ENCODE data around the gene OGFOD3.
A peak's percentile ranks its signal among the peaks of the same experiment; 100 is the strongest.
"Not testable (repeated sequence)": the region's sequence is repeated elsewhere in the genome, so short reads cannot be mapped to it uniquely, and the experiment has no call there.

OGFOD3 gene

DNA sequence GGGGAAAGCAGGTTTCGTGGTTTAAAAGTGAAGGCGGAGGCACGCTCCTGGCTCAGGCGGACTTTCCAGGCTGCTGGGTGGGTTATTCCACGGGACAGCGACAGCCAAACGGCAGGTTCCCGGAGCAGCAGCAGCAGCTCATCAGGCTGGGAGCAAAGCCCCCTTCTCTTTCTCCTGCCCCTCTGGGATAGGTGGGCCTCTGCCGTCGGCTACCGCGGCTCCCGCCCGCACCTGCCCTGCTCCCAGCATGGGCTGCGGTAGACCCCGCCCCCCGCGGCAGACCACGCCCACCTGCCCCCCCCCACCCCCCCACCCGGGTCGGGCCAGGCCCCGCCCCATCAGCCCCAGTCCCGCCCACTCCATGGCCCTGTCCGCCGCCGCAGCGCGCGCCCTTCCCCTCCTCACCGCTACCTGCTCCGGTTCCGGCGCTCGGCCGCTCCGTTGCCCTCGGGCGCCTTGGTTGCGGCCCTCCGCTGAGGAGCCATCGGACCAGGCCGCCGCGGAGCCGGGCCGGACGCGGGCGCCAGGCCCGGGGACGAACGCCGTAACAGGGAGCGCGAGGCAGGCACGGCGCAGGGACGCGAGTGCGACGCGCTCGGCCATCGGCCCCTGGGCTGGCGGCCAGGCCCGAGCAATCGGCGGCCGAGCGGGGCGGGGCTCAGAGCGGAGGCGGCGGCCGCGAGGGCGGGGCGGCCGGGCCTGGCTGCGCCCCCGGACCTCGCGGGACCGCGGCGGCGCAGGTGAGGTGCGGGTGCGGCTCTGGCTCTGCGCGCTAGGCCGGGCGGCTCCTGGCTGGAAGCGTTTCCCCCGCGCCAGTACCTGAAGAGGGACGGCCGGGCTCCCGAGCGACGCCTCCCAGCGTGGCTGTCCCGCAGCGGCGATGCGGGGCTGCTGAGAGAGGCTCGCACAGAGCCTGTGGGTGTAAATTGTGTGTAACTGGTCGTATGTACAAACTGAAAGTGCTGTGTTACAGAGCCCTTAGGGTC lies at the start of gene OGFOD3, which contains the start of gene HEXD:
OGFOD3 (minus strand) TSS at position 586 of the 986 bp plus-strand sequence; CDS start at position 485, 101 bp downstream.
HEXD (plus strand) TSS at position 347 of the 986 bp plus-strand sequence. CDS start 1,453 bp downstream, outside the sequence.
- DNase-seq, result peak; percentile 88

DNA sequence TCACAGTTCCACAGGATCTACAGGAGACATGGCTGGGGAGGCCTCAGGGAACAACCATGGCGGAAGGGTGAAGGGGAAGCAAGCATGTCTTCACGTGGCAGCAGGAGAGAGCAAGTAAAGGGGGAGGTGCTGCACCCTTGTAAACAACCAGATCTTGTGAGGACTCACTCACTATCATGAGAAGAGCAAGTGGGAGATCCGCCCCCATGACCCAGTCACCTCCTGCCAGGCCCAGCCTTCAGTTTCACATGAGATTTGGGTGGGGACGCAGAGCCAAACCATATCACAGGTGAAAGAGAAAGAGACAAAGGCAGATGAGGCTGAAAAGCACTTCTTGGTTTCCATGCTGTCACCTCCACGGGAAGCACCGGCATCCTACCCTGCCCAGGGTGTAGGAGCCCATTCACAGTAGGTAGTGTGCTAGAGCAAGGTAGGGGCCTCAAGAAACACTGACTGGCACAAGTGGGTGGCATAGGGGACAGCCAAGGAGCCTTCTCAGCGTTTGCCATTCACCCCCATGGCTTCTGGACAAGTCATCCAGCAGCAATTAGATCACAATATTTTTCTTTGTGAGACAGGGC lies 46.7 kb upstream of the OGFOD3 start:
- no peak for DNase-seq

- DNase-seq, result no peak
Observed at GRCh38 chr17:82464567-82464929, 46.2 kb upstream of the OGFOD3 start.

GRCh38 chr17:82463925-82464566 lies 45.7 kb upstream of the OGFOD3 start:
- no peak for DNase-seq

DNA sequence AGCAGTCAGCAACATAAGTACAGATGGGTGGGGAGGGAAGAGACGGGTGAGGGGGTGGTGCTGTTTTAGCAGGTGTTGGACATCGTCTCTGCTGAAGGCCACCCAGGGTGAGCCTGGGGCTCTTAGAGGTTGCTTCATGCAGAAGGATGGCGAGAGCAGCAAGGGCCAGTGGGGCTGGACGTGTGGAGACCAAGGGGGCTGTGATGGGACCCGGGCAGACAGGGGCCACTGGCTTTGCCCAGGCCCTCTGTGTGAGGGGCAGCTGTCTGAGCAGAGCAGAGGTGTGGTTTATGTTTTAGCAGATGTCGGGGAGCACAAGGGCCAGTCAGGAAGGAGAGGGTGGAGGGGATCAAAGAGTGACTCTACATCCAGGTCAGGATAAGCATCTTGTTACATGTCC lies 45.0 kb upstream of the OGFOD3 start:
- no peak for DNase-seq

DNA sequence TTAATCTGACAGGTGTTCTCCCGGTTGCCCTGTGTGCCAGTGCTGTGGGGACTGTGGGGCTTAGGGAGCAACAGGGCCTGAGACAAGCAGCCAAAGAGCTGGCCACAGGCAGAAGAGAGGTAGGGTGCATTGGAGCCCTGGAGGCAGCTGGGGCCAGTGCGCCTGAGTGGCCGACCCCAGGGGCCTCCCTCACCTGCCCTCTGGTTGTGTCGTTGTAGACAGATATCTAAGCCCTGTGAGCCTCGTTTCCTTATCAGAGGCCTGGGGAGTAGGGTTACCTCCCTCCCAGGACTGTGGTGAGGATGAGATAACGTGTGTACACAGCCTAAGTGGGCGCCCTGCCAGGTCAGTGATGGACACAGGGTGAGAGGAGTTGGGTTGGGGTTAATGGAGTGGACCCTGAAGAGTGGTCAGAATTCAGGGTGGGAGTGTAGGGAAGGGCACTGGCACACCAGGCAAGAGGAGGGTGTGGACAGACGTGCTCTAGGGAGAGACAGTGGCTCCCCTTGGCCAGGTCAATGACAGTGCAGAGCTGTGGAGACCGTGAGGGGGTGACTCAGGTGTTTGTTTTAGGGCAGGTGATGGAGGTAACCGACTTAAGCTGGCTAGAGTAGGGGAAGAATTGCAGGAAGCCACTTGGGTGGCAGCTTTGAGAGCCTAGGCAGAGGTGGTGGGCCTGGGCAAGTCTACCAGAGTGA lies 43.6 kb upstream of the OGFOD3 start:
- DNase-seq, result no peak

DNA sequence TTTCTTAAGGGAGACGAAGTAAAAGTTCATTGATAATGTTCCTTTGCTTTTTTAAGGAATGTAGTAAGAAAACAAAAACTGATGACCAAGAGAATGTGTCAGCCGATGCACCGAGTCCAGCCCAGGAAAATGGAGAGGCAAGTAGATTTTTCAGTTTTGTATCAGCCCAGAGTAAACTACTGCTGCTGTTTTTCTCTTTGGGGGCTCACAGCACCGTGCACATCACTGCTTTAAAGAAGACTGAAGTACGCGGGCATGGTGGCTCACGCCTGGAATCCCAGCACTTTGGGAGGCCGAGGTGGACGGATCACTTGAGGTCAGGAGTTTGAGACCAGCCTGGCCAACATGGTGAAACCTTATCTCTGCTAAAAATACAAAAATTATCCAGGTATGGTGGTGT lies 41.5 kb upstream of the OGFOD3 start:
- DNase-seq, result not testable (repeated sequence)

DNA sequence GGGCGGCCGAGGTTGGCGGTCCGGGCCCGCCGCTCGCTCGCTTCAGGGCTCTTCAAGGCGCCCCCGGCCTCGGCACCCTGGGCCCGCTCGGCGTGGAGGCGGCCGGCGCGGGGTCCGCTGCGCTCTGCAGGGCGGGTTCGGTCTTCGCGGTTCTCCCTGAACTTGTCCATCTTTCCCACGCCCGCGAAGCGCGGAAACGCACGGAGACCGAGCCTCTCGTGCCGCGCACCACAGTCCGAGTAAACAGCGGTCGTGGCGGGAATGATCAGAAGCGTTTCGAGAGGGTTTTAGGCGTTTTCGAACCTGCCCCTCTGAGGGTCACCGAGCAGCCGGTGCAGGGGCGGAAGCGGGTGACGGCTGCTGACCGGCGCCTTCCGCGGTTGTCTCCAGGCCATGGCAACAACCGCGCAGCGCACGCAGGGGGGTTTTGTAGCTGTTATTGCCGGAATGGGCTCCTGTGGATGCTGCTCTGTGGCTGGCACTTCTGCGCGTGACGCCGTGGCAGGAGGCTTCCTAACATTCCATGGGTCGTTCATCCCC lies 40.6 kb upstream of the OGFOD3 start:
- peak; percentile 35 for DNase-seq

DNA sequence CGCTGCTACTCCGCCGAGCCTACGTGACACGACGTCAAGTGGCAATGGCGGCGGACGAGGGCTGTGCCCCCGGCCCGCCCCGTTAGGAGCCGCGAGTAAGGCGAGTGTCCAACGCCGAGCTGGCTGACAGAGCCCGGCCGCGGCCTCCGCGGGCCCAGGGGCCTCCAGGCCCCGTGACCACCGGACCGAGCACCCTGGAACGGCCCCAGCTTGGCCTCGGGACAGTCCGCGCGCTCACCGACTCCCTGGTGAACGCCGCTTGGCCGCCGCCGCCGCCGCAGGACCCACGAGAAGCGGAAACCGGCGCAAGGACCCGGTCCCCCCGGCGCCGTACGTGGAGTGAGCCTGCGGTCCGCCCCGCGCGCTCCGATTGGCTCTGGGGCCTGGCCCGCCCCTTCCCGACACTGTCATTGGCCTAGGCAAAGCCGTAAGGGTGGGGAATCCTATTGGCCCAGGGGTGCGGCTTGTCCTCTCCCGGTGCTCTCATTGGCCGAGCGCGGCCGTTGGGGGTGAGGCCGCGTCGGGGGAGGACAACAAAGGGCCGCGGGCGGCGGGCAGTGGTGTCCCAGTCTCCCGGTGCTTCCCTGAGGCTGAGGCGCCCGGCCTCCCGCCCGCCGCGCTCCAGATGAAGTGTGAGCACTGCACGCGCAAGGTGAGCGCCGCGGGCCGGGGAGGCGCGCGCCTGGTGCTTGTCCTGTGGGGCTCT lies 39.9 kb upstream of the OGFOD3 start, which contains the start of gene NARF:
NARF (plus strand) TSS at position 563 of the 706 bp plus-strand sequence; CDS start at position 626, 63 bp downstream.
- peak; percentile 99 for DNase-seq

GRCh38 chr17:82457929-82458178 lies 39.5 kb upstream of the OGFOD3 start:
- no peak for DNase-seq

GRCh38 chr17:82457073-82457928 lies 38.9 kb upstream of the OGFOD3 start:
- DNase-seq, result no peak

GRCh38 chr17:82453706-82454105 lies 35.3 kb upstream of the OGFOD3 start:
- not testable (repeated sequence) for DNase-seq

- not testable (repeated sequence) for DNase-seq
Observed at GRCh38 chr17:82453151-82453550, 34.8 kb upstream of the OGFOD3 start.

DNA sequence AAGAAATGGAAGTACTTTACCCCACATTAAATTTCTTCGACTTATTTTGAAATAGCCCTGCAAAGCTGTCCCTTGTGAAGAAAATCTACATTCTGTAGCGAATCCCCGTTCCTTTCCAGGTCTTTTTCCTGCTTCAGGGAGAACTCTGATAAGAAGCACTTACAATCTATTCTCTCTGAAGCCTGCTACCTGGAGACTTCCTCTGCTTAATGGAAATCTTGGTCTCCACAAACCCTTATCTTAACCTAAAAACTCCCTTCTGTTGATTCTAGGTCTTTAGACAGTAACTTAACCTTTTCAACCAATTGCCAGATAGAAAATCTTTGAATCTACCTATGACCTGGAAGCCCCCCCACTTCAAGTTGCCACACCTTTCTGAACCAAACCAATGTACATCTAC lies 33.8 kb upstream of the OGFOD3 start:
- no peak for DNase-seq

- peak; percentile 97 for DNase-seq
Observed at GRCh38 chr17:82450357-82451106, 32.1 kb upstream of the OGFOD3 start, which contains the start of gene CYBC1. CYBC1 (minus strand) TSS chr17:82450752; CDS start chr17:82449254, 1,498 bp downstream.

DNA sequence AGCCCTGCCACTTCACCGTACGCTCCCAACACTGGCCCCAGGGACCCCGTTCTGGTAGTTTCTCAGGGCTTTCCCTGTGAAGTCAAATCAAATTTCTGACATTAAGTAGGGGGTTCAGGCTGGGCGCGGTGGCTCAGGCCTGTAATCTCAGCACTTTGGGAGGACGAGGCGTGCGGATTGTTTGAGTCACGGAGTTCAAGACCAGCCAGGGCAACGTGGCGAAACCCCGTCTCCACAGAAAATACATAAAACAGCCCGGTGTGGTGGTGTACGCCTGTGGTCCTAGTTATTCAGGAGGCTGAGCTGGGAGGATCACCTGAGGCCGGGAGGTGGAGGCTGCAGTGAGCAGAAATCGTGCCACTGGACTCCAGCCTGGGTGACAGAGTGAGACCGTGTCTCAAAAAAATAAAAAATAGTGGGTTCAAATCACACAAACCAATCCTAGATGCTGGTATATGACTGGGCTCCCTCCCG lies 31.5 kb upstream of the OGFOD3 start:
- DNase-seq, result peak; percentile 51

DNA sequence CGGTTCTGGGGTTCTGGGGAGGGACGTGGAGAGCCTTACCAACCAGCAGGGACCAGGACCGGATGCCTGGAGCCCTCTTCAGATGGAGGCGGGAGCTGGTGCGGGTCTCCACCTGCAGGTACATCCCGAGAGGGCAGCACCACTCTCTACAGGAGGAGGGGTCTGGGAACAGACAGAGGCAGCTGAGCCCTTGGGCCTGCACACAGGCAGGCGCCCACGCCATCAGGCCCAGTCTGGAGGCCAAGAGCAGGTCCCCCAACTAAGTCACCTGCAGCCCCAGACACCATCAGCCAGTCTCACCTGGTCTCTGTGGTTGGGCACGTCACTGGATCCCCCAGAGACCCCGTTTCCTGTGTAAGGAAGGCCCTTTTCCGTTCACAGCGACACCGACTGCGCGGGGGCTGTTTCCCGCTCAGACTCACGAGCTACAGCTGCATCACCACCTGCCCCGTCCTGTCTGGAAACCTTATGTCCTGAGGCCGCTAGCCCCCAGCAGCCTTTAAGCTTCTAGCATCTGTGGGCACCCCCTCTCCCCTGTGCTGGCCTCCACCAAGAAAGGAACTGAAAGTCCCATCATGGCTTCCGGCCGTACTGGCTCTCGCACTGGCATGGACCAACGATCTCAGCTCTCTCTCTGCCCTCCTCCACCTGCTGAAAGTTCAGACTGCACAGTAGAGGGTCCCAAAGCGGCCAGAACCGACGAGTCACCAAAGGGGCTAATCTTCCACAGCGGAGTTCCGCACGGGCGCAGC lies 30.9 kb upstream of the OGFOD3 start:
- peak; percentile 83 for DNase-seq

GRCh38 chr17:82447876-82448275 lies 29.5 kb upstream of the OGFOD3 start:
- no peak for DNase-seq

DNA sequence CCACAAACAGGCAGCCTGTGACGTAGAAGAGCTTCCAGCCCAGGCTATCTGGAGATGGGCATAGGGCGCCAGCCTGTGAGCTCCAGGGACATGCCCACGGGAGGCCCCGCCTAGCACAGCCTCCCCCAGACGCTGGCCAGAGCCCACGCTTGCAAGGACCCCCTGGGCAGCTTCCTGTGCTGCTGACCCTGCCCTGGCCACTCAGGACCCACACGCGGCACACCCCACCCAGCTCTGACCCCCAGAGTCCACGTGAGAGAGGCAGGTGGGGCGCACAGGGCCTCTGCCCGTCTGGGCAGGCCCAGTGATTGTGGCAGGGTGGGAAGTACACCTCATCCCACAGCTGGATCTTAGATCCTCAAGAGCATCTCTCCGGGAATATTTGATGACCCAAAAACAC lies 28.3 kb upstream of the OGFOD3 start:
- DNase-seq, result no peak
